Nephron (organoid): ENCODE results near the gene SLC31A1.

Experiments
- H3K27ac Mint-ChIP-seq, 3 experiments: 2 replicates each; pipeline ENCODE4 v1.8.0; 2020; ENCODE audit warnings: mixed read lengths in 3 of 3, mild to moderate bottlenecking in 2 of 3, moderate library complexity in 1 of 3
- H3K27me3 Mint-ChIP-seq: 2 replicates; pipeline ENCODE4 v1.8.0; 2021; ENCODE audit warnings: low read depth, mild to moderate bottlenecking, moderate library complexity, mixed read lengths
- H3K36me3 Mint-ChIP-seq: 2 replicates; pipeline ENCODE4 v1.8.0; 2020; ENCODE audit warnings: low read depth, mixed read lengths
- H3K4me1 Mint-ChIP-seq: 2 replicates; pipeline ENCODE4 v1.8.0; 2020; ENCODE audit warnings: mixed read lengths
- H3K4me3 Mint-ChIP-seq, 3 experiments: 2 replicates each; pipeline ENCODE4 v1.8.0; 2020; ENCODE audit warnings: mild to moderate bottlenecking in 3 of 3, mixed read lengths in 3 of 3, moderate library complexity in 2 of 3
- H3K9me3 Mint-ChIP-seq: 2 replicates; pipeline ENCODE4 v1.8.0; 2020; ENCODE audit warnings: mixed read lengths
- TF ChIP-seq, protein P1 (sequence below), 3 experiments: fragments of 200-600 bp; sonication (generic); IDR thresholded peaks; one replicate each; pipeline ENCODE4 v1.5.0; 2021; ENCODE audit warnings: antibody characterized with exemption in 3 of 3; ENCODE audit not compliant: unreplicated experiment in 3 of 3

Gene SLC31A1

GRCh38 chr9:113181165-113181564 is 40.2 kb upstream of the SLC31A1 start:
- Mint-ChIP-seq H3K36me3 (peaks cover 83% of the 10 kb centered on the region), H3K9me3 (no peaks in the 10 kb centered on the region), H3K27ac (no peak overlapping the region), H3K4me3 (no peak overlapping the region), H3K4me1 (no peaks in the 10 kb centered on the region), H3K27me3 (no peaks in the 10 kb centered on the region)
- TF ChIP-seq, protein P1, sequence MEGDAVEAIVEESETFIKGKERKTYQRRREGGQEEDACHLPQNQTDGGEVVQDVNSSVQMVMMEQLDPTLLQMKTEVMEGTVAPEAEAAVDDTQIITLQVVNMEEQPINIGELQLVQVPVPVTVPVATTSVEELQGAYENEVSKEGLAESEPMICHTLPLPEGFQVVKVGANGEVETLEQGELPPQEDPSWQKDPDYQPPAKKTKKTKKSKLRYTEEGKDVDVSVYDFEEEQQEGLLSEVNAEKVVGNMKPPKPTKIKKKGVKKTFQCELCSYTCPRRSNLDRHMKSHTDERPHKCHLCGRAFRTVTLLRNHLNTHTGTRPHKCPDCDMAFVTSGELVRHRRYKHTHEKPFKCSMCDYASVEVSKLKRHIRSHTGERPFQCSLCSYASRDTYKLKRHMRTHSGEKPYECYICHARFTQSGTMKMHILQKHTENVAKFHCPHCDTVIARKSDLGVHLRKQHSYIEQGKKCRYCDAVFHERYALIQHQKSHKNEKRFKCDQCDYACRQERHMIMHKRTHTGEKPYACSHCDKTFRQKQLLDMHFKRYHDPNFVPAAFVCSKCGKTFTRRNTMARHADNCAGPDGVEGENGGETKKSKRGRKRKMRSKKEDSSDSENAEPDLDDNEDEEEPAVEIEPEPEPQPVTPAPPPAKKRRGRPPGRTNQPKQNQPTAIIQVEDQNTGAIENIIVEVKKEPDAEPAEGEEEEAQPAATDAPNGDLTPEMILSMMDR (IDR thresholded peaks at IDR 0.05; ENCODE audit: unreplicated experiment in 3 of 3): no peak

- Mint-ChIP-seq H3K36me3 (peaks cover 71% of the 10 kb centered on the region), H3K9me3 (no peaks in the 10 kb centered on the region), H3K4me3 (no peak overlapping the region), H3K27ac (no peak overlapping the region), H3K4me1 (no peaks in the 10 kb centered on the region), H3K27me3 (no peaks in the 10 kb centered on the region)
- TF ChIP-seq, protein P1 (IDR thresholded peaks at IDR 0.05; ENCODE audit: unreplicated experiment in 3 of 3): no peak
Observed at GRCh38 chr9:113183956-113184488, 37.3 kb upstream of the SLC31A1 start.

GRCh38 chr9:113184539-113184938 is 36.8 kb upstream of the SLC31A1 start:
- Mint-ChIP-seq H3K4me1 (no peaks in the 10 kb centered on the region), H3K27me3 (no peaks in the 10 kb centered on the region), H3K9me3 (no peaks in the 10 kb centered on the region), H3K36me3 (peaks cover 68% of the 10 kb centered on the region), H3K4me3 (no peak overlapping the region), H3K27ac (no peak overlapping the region)
- TF ChIP-seq, protein P1 (IDR thresholded peaks at IDR 0.05; ENCODE audit: unreplicated experiment in 3 of 3): no peak

DNA sequence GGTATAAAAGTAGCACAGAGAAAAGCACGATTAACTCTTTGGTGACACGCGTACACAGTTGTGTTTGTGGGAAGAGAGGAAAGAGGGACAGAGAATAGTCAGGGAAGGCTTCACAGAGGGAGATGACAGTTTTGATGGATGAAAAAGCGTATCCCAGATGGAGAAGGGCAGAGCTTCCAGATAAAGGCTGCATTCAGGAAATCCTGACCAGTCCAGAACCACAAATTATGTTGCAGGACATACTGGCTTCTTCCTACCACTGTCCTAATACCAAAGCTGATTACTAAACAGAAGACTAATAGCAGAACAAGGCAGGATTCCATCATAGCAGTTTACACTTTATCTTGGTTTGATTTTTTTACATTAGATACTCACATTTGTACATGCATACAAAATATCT is 36.1 kb upstream of the SLC31A1 start:
- TF ChIP-seq, protein P1 (IDR thresholded peaks at IDR 0.05; ENCODE audit: unreplicated experiment in 3 of 3): no peak
- no peaks in the 10 kb centered on the region for H3K9me3 Mint-ChIP-seq
- H3K27me3 Mint-ChIP-seq: no peaks in the 10 kb centered on the region
- no peak overlapping the region for H3K4me3 Mint-ChIP-seq
- no peaks in the 10 kb centered on the region for H3K4me1 Mint-ChIP-seq
- no peak overlapping the region for H3K27ac Mint-ChIP-seq
- peaks cover 68% of the 10 kb centered on the region for H3K36me3 Mint-ChIP-seq

- no peaks in the 10 kb centered on the region for H3K27me3 Mint-ChIP-seq
- TF ChIP-seq, protein P1 (IDR thresholded peaks at IDR 0.05; ENCODE audit: unreplicated experiment in 3 of 3): no peak
- no peak overlapping the region for H3K4me3 Mint-ChIP-seq
- peaks cover 60% of the 10 kb centered on the region for H3K36me3 Mint-ChIP-seq
- no peaks in the 10 kb centered on the region for H3K4me1 Mint-ChIP-seq
- no peak overlapping the region for H3K27ac Mint-ChIP-seq
- H3K9me3 Mint-ChIP-seq: no peaks in the 10 kb centered on the region
Observed at GRCh38 chr9:113186137-113186755, 35.1 kb upstream of the SLC31A1 start.
